Thoracic aorta (tissue), 2 donors: Measurements from ENCODE around the gene TNFRSF19. TPM values are rescaled to one million over a fixed set of nuclear protein-coding genes. Genes with fewer than 3 reads are reported as not detected.

Experiments used
- ATAC-seq: fragments of 150-250 bp; one replicate; pipeline ENCODE4 v1.8.0; 2017; ENCODE audit warnings: low read depth; ENCODE audit not compliant: insufficient number of reproducible peaks, low FRiP score
- DNase-seq: peaks from one replicate; pipeline ENCODE4 v3.0.0-alpha.2; 2020; ENCODE audit warnings: low spot score
- H3K27ac ChIP-seq, 2 donors: fragments of 200-600 bp; sonication (generic); 1 replicate in 1 of 2; 2 replicates in 1 of 2; pipeline ENCODE4 v1.5.1; 2016; ENCODE audit warnings: mild to moderate bottlenecking in 2 of 2, moderate library complexity in 2 of 2
- H3K27me3 ChIP-seq: fragments of 200-600 bp; sonication (generic); replicated peaks from 2 replicates; pipeline ENCODE4 v1.6.0; 2016; ENCODE audit warnings: mild to moderate bottlenecking; ENCODE audit not compliant: insufficient read depth
- H3K36me3 ChIP-seq: fragments of 200-600 bp; sonication (generic); one replicate; pipeline ENCODE4 v1.5.1; 2016
- H3K4me1 ChIP-seq, 2 donors: fragments of 200-600 bp; sonication (generic); 1 replicate in 1 of 2; 2 replicates in 1 of 2; pipeline versions ENCODE4 v1.5.1 to v1.6.0; 2016; ENCODE audit warnings: low read depth in 2 of 2, mild to moderate bottlenecking in 1 of 2; ENCODE audit not compliant: control insufficient read depth in 1 of 2
- H3K4me3 ChIP-seq: fragments of 200-600 bp; sonication (generic); 2 replicates; pipeline ENCODE4 v1.5.1; 2016; ENCODE audit warnings: mild to moderate bottlenecking
- H3K9me3 ChIP-seq: fragments of 200-600 bp; sonication (generic); 2 replicates; pipeline ENCODE4 v1.5.1; 2016
- CTCF ChIP-seq: fragments of 200-600 bp; sonication (generic); IDR thresholded peaks from one replicate; pipeline ENCODE4 v1.5.1; 2019; ENCODE audit warnings: antibody characterized with exemption
- total RNA-seq, 2 donors: library from RNA; depleted of rRNA; stranded (reverse); fragments of >200 nt; gene quantifications; one replicate each; pipeline versions ENCODE4 v1.1.0 to v1.2.3, GENCODE V29; 2016

Gene TNFRSF19
- total RNA-seq, 2 donors from 2014 or later, result 1.4 to 7.6 TPM

- Histone ChIP-seq H3K4me1 (no peaks in the 10 kb centered on the region), H3K27me3 (no peaks in the 10 kb centered on the region), H3K4me3 (no peak overlapping the region), H3K36me3 (no peaks in the 10 kb centered on the region), H3K27ac (no peak overlapping the region), H3K9me3 (no peaks in the 10 kb centered on the region)
- ATAC-seq (no peak), DNase-seq (no peak)
- TF ChIP-seq CTCF, result no peak
Measured at GRCh38 chr13:23678795-23679194, 108.6 kb downstream of the TNFRSF19 start.

- no peaks in the 10 kb centered on the region for H3K36me3 ChIP-seq
- no peak for DNase-seq
- TF ChIP-seq CTCF, result no peak
- no peak overlapping the region for H3K27ac ChIP-seq
- no peaks in the 10 kb centered on the region for H3K27me3 ChIP-seq
- no peaks in the 10 kb centered on the region for H3K9me3 ChIP-seq
- ATAC-seq, result no peak
- H3K4me3 ChIP-seq, result no peak overlapping the region
- H3K4me1 ChIP-seq, result no peaks in the 10 kb centered on the region
Measured at GRCh38 chr13:23679220-23679619, 109.0 kb downstream of the TNFRSF19 start.

GRCh38 chr13:23680845-23681669, 110.8 kb downstream of the TNFRSF19 start:
- Histone ChIP-seq H3K4me1 (no peaks in the 10 kb centered on the region), H3K27ac (no peak overlapping the region), H3K27me3 (no peaks in the 10 kb centered on the region), H3K9me3 (no peaks in the 10 kb centered on the region), H3K36me3 (no peaks in the 10 kb centered on the region), H3K4me3 (no peak overlapping the region)
- no peak for TF ChIP-seq CTCF
- no peak for DNase-seq
- ATAC-seq, result no peak

GRCh38 chr13:23683084-23683483, 112.9 kb downstream of the TNFRSF19 start:
- Histone ChIP-seq H3K4me1 (no peaks in the 10 kb centered on the region), H3K4me3 (no peak overlapping the region), H3K36me3 (no peaks in the 10 kb centered on the region), H3K27me3 (no peaks in the 10 kb centered on the region), H3K27ac (no peak overlapping the region), H3K9me3 (no peaks in the 10 kb centered on the region)
- TF ChIP-seq CTCF, result no peak
- DNase-seq (no peak), ATAC-seq (no peak)

GRCh38 chr13:23684647-23685046, 114.4 kb downstream of the TNFRSF19 start:
- Histone ChIP-seq H3K9me3 (no peaks in the 10 kb centered on the region), H3K36me3 (no peaks in the 10 kb centered on the region), H3K27me3 (no peaks in the 10 kb centered on the region), H3K27ac (no peak overlapping the region), H3K4me3 (no peak overlapping the region), H3K4me1 (no peaks in the 10 kb centered on the region)
- no peak for TF ChIP-seq CTCF
- ATAC-seq, result no peak
- no peak for DNase-seq
